Activated naive CD4-positive, alpha-beta T cell treated with anti-CD3 and anti-CD28 coated beads, Interleukin-2, amount 50 U/mL, for 72 hours (primary cell): ENCODE measurements around the gene DHX29. TPM values are rescaled to one million over a fixed set of nuclear protein-coding genes. Genes with fewer than 3 reads are reported as not detected.

ENCODE experiments used
- ATAC-seq, 2 donors: fragments of 150-1000 bp; cut with Tn5 transposase; 2 replicates each; pipeline ENCODE4 v1.10.0; 2021; ENCODE audit warnings: mild to moderate bottlenecking in 2 of 2, moderate library complexity in 2 of 2
- DNase-seq, 2 donors: peaks; one replicate each; pipeline ENCODE4 v3.0.0; 2021 to 2022; ENCODE audit warnings: low spot score in 2 of 2
- H3K27ac Mint-ChIP-seq, 2 donors: one replicate each; pipeline ENCODE4 v1.8.0; 2022; ENCODE audit warnings: mild to moderate bottlenecking in 2 of 2, mixed read lengths in 2 of 2
- H3K36me3 Mint-ChIP-seq, 2 donors: one replicate each; pipeline ENCODE4 v1.8.0; 2022; ENCODE audit warnings: mixed read lengths in 2 of 2
- H3K9me3 Mint-ChIP-seq, 2 donors: one replicate each; pipeline ENCODE4 v1.8.0; 2022; ENCODE audit warnings: mixed read lengths in 2 of 2
- total RNA-seq, 2 donors: library from RNA; stranded (reverse); gene quantifications; one replicate each; pipeline ENCODE4 v1.2.3, GENCODE V29; 2022

Gene DHX29
- total RNA-seq, 2 donors from 2014 or later = 10.2 to 10.8 TPM

DNA sequence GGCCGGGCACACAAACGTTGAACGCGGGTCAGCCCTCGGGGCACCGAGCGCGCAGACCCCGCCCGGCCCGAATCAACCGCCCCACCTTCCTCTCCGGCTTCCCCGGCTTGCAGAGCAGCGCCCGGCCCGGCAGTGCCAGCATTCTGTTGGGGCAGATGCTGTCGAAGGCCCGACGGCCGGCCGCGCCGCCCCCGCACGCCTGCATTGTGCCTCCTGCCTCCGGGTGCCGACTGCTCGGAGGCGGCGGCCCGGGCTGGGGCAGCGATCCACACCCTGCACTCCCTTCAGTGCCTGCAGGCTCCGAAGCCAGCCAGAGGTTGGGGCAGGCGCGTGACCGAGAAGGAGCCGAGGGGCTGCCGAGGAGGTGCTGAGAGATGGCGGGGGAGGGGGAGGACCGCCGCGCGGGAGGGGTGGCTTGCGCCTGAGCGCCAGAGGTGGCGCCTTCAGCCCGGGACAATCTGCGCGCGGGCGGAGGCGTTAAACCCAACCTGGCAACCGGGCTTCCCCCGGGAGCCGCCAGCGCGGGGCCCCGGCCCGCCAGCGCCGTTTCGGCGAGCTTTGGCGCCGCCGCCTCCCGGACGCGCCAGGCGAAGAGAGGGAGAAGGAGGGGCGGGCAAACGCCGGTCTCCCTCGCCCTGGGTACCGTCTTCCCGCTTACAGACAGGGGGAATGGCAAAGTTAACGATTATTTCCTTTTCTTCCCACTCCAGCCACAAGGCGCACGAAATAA is 80.4 kb downstream of the DHX29 start, which contains the start of gene MCIDAS:
TSS of gene MCIDAS (minus strand) at position 382 of the 730 bp plus-strand sequence. CDS start at position 205, 177 bp downstream.
- peaks cover under 1 to 18% of the 10 kb centered on the region in 2 donors for H3K36me3 Mint-ChIP-seq
- ATAC-seq (peak; percentile 61 to 75), DNase-seq (peak; percentile 65 to 71)
- no peaks in the 10 kb centered on the region for H3K9me3 Mint-ChIP-seq
- no peak within 1 kb of the TSS for H3K27ac Mint-ChIP-seq

- H3K36me3 Mint-ChIP-seq = peaks cover 0 to 11% of the 10 kb centered on the region in 2 donors
- ATAC-seq (peak; percentile 57 to 72), DNase-seq (peak; percentile 68 to 75)
- H3K27ac Mint-ChIP-seq = no peak overlapping the region
- H3K9me3 Mint-ChIP-seq = no peaks in the 10 kb centered on the region
These were observed 81.2 kb downstream of the DHX29 start for GRCh38 chr5:55226027-55226933.

GRCh38 chr5:55225346-55225745 is 82.1 kb downstream of the DHX29 start:
- Mint-ChIP-seq H3K9me3 (no peaks in the 10 kb centered on the region), H3K27ac (no peak overlapping the region), H3K36me3 (peaks cover 0 to 12% of the 10 kb centered on the region in 2 donors)
- ATAC-seq (no peak), DNase-seq (no peak)

- ATAC-seq (no peak), DNase-seq (no peak)
- peaks cover 0 to 12% of the 10 kb centered on the region in 2 donors for H3K36me3 Mint-ChIP-seq
- no peak overlapping the region for H3K27ac Mint-ChIP-seq
- H3K9me3 Mint-ChIP-seq = no peaks in the 10 kb centered on the region
These were observed 83.7 kb downstream of the DHX29 start for GRCh38 chr5:55223812-55224240.

DNA sequence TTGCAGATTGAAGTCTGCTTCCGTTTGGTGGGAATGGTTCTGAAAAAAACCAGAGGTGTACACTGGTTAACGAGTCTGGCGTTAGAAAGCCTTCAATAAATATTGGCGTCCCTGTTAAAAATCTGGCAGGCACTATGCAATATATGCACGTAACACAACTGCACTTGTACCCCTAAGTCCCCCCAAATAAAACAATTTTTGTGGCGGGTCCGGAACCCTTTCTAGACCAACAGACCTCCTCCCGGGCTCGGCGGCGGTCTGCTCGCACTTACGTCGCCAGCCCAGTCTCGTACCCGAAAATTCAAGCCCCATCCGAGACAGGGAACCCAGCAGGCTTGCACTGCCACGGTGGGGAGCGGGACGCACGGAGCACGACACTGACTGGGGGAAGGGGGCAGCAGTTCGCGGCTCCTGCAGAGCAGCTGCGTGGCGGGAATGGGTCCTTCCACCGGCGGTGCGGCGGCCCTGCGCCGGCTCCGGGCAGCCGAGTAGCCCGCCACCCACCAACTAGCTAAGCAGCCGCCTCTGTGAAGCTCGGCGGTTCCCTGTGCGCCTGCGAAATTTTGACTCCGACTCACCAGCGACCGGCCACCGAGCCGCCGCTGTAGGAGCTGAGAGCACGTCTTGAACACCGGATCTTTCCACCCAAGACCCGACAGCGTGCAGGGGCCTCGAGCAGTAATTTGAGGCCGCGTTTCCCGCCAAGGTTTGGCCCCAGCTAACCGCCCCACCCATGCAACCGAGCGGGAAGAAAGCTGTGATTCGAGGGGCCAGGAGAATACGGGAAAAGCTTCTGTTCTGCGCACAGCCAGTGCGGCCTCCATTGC is 84.3 kb downstream of the DHX29 start:
- peak in 1 of 2 donors; percentile 22 for DNase-seq
- no peak for ATAC-seq
- peaks cover 0 to 12% of the 10 kb centered on the region in 2 donors for H3K36me3 Mint-ChIP-seq
- H3K9me3 Mint-ChIP-seq = no peaks in the 10 kb centered on the region
- no peak overlapping the region for H3K27ac Mint-ChIP-seq

- Mint-ChIP-seq H3K36me3 (peaks cover 0 to 12% of the 10 kb centered on the region in 2 donors), H3K9me3 (no peaks in the 10 kb centered on the region), H3K27ac (no peak overlapping the region)
- DNase-seq = no peak
- no peak for ATAC-seq
These were observed 85.2 kb downstream of the DHX29 start for GRCh38 chr5:55222092-55222984.

DNA sequence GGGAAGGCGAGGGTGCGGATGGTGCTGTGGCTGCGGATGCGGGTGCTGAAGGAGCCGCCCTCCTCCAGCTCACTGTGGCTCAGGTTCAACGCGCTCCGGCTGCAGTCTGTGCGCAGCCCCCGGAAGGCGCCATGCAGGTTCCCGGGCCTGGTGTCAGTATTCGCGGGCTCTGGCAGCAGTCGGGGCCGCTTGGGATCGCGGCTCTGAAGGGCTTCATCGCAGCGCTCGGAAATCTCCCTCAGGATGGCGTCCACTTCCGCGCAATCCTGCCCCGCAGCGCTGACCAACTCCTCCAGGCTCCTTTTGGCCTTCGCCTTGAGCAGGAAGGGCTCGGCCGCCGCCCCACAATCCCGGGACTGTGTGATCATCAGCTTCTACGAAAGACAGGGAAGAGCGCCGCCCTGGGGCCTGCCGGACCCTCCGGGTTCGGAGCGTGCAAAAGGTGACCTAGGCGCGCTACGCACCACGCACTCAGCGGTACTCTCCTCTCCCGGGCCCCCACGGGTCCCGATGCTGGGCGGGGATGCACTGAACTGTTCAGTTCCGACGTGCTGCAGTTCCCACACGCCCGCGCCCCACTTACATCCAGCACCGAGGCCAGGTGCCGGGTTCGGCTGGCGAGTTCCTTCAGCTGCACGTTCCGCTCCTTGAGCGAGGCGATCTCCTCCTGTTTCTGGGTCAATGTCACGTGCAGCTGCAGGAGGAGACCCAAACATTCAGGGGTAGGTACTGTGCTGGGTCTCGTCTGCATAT is 86.9 kb downstream of the DHX29 start:
- no peaks in the 10 kb centered on the region for H3K9me3 Mint-ChIP-seq
- no peak overlapping the region for H3K27ac Mint-ChIP-seq
- peak in 1 of 2 donors; percentile 15 for DNase-seq
- peak; percentile 28 to 52 for ATAC-seq
- peaks cover 0 to 12% of the 10 kb centered on the region in 2 donors for H3K36me3 Mint-ChIP-seq

DNA sequence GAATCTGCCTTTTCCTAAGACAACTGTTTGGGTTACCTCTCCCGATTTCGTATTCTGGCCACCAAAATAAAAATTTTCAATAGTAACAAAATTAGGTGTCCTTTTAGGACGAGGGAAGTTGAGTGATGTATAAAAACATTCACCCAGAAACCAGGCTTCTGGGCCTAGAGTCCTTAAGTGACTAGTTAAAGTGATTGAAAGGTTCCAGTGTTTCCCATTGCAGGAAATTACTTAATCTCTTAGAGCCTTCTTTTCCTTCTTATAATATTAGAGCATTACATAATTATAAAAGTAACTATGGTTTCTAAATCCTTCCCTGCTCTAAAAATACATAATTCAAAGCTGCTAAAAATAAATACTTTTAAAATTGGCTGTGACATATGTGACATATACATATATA is 87.7 kb downstream of the DHX29 start:
- DNase-seq (no peak), ATAC-seq (no peak)
- H3K36me3 Mint-ChIP-seq = peaks cover 0 to 12% of the 10 kb centered on the region in 2 donors
- H3K9me3 Mint-ChIP-seq = no peaks in the 10 kb centered on the region
- H3K27ac Mint-ChIP-seq = no peak overlapping the region

GRCh38 chr5:55218967-55219366 is 88.5 kb downstream of the DHX29 start:
- Mint-ChIP-seq H3K27ac (no peak overlapping the region), H3K9me3 (no peaks in the 10 kb centered on the region), H3K36me3 (peaks cover 0 to 12% of the 10 kb centered on the region in 2 donors)
- no peak for ATAC-seq
- no peak for DNase-seq

DNA sequence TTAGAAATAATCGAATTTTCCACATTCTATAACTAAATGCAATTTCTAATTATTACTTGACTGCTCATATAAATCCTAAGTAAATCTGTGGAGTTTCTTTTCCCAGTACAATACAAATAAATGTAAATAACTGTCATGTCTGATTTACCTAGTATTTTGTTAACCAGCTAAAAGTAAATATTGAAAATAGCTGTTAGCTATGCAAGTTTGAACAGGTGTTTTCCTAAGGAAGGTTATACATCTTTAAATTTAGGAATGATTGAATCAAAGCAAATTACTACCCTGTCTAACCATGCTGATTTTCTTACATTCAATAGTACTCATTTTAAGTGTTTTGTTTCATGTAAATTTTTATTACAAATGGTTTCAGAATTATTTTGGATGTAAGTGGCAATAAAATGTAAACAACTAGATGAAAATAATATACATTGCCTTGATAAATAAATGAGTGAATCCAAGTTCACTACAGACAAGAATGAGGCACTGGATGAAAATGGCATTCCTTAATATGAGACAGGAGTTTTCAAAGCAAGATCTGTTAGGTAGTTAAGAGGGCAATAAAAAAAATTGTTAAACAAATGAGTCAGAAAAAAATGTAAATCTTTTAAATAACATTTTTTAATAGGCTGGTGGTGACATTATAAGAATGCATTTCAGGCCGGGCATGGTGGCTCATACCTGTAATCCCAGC is 96.2 kb downstream of the DHX29 start:
- no peaks in the 10 kb centered on the region for H3K9me3 Mint-ChIP-seq
- H3K27ac Mint-ChIP-seq = no peak overlapping the region
- ATAC-seq (no peak), DNase-seq (no peak)
- no peaks in the 10 kb centered on the region for H3K36me3 Mint-ChIP-seq

Other genes starting within 250 kb of the DHX29 start
- gene GZMA, start 205.0 kb downstream of the DHX29 start, total RNA-seq = 1 to 10 TPM; 1.7 to 3.3 TPM
- gene GPX8, start 147.5 kb downstream of the DHX29 start, total RNA-seq = not detected
- gene CDC20B, start 134.5 kb downstream of the DHX29 start, total RNA-seq = not detected
- under 1 TPM in 1 of 2 donors, not detected in 1; 0.18 TPM for gene MCIDAS, start 80.4 kb downstream of the DHX29 start, total RNA-seq
- gene CCNO, start 74.1 kb downstream of the DHX29 start, total RNA-seq = not detected
- 10 to 100 TPM; 73.4 to 99.2 TPM for gene MTREX, start 295 bp upstream of the DHX29 start, total RNA-seq
- 10 to 100 TPM; 10.8 to 12.5 TPM for gene PLPP1, start 227.3 kb upstream of the DHX29 start, total RNA-seq